ENCODE data around the gene JAML. TPM values are rescaled to one million over a fixed set of nuclear protein-coding genes. Genes with fewer than 3 reads are reported as not detected.

Gene JAML
- total RNA-seq, 6 experiments from 2014 or later: 1.5 to 9.1 (median 3.2) TPM

GRCh38 chr11:118243161-118243560 lies 18.4 kb upstream of the JAML start:
- TF ChIP-seq, protein P1, sequence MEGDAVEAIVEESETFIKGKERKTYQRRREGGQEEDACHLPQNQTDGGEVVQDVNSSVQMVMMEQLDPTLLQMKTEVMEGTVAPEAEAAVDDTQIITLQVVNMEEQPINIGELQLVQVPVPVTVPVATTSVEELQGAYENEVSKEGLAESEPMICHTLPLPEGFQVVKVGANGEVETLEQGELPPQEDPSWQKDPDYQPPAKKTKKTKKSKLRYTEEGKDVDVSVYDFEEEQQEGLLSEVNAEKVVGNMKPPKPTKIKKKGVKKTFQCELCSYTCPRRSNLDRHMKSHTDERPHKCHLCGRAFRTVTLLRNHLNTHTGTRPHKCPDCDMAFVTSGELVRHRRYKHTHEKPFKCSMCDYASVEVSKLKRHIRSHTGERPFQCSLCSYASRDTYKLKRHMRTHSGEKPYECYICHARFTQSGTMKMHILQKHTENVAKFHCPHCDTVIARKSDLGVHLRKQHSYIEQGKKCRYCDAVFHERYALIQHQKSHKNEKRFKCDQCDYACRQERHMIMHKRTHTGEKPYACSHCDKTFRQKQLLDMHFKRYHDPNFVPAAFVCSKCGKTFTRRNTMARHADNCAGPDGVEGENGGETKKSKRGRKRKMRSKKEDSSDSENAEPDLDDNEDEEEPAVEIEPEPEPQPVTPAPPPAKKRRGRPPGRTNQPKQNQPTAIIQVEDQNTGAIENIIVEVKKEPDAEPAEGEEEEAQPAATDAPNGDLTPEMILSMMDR (IDR thresholded peaks at IDR 0.05): no peak
- no peak for TF ChIP-seq POLR2A (IDR thresholded peaks at IDR 0.05)
- H3K27ac ChIP-seq: no peak overlapping the region
- no peak for DNase-seq
- no peaks in the 10 kb centered on the region for H3K27me3 ChIP-seq
- WGBS (ENCODE audit: insufficient coverage, low coverage, low lambda C conversion rate, missing lambda C conversion rate): 87% methylated on average over 6 of the region's 8 CpGs
- no peak for ATAC-seq
- H3K4me3 ChIP-seq: no peak overlapping the region
- intact Hi-C loops (cut with DNase I): no loop called here
- no peaks in the 10 kb centered on the region for H3K36me3 ChIP-seq
- H3K4me1 ChIP-seq: peaks cover 0 to 45% (median 14%) of the 10 kb centered on the region in 4 donors
- no peaks in the 10 kb centered on the region for H3K9me3 ChIP-seq

DNA sequence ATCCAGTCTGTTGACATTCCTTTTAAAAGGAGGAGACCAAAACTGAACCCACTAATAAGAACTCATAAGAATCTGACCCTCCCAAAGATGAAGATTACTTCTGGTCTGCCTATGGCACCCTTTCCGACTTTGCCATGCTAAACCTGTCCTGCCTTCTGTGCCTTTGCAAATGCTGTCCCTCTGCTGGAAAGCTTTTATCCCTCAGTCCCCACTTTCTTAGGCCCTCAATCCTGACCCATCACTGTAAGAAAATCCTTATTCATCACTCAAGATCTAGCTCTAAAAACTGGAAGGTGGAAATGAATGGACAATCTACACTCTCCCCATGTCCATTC lies 16.9 kb upstream of the JAML start:
- H3K27ac ChIP-seq: peak overlapping the region; percentile 28 to 73 (median 47)
- TF ChIP-seq POLR2A (IDR thresholded peaks at IDR 0.05): peak; percentile 4
- TF ChIP-seq, protein P1 (IDR thresholded peaks at IDR 0.05): no peak

GRCh38 chr11:118240999-118241763 lies 16.4 kb upstream of the JAML start:
- Histone ChIP-seq H3K27ac (peak overlapping the region; percentile 28 to 73 (median 47)), H3K4me1 (peaks cover 0 to 35% (median 14%) of the 10 kb centered on the region in 4 donors), H3K27me3 (no peaks in the 10 kb centered on the region), H3K36me3 (no peaks in the 10 kb centered on the region), H3K4me3 (no peak overlapping the region), H3K9me3 (no peaks in the 10 kb centered on the region)
- intact Hi-C loops (cut with DNase I): no loop called here
- 21% methylated on average over 9 of the region's 9 CpGs for WGBS (ENCODE audit: insufficient coverage, low coverage, low lambda C conversion rate, missing lambda C conversion rate)
- DNase-seq: no peak
- peak; percentile 72 to 81 (median 76) for ATAC-seq
- TF ChIP-seq, protein P1 (IDR thresholded peaks at IDR 0.05): no peak
- TF ChIP-seq POLR2A (IDR thresholded peaks at IDR 0.05): peak; percentile 81

More for the DNA sequence above, 16.9 kb upstream of the JAML start:
- no peak for ATAC-seq
- WGBS (ENCODE audit: insufficient coverage, low coverage, low lambda C conversion rate, missing lambda C conversion rate): 80% methylated on average over 1 of the region's 1 CpG
- Histone ChIP-seq H3K4me1 (peaks cover 0 to 38% (median 14%) of the 10 kb centered on the region in 4 donors), H3K4me3 (no peak overlapping the region), H3K36me3 (no peaks in the 10 kb centered on the region), H3K9me3 (no peaks in the 10 kb centered on the region), H3K27me3 (no peaks in the 10 kb centered on the region)
- intact Hi-C loops (cut with DNase I): no loop called here
- DNase-seq: no peak

GRCh38 chr11:118239509-118240205 lies 14.8 kb upstream of the JAML start:
- H3K9me3 ChIP-seq: no peaks in the 10 kb centered on the region
- WGBS (ENCODE audit: insufficient coverage, low coverage, low lambda C conversion rate, missing lambda C conversion rate): 53% methylated on average over 5 of the region's 5 CpGs

More at GRCh38 chr11:118239509-118240205, 14.8 kb upstream of the JAML start:
- Histone ChIP-seq H3K4me3 (no peak overlapping the region), H3K27me3 (no peaks in the 10 kb centered on the region), H3K27ac (peak overlapping the region in 2 of 3 donors; percentile 7 to 42), H3K36me3 (no peaks in the 10 kb centered on the region), H3K4me1 (peaks cover 0 to 35% (median 14%) of the 10 kb centered on the region in 4 donors)
- intact Hi-C loops (cut with DNase I): no loop called here
- DNase-seq: no peak
- no peak for TF ChIP-seq POLR2A (IDR thresholded peaks at IDR 0.05)
- TF ChIP-seq, protein P1 (IDR thresholded peaks at IDR 0.05): no peak
- no peak for ATAC-seq
